GM19395 (cell line): ENCODE results near the gene PITPNM2.
"Not testable (repeated sequence)": the region's sequence is repeated elsewhere in the genome, so short reads cannot be mapped to it uniquely, and the experiment has no call there.

Source experiments
- ATAC-seq: cut with Tn5 transposase; IDR thresholded peaks from one replicate; pipeline ENCODE4 v1.9.1; 2021; ENCODE audit warnings: mild to moderate bottlenecking, moderate library complexity; ENCODE audit not compliant: unreplicated experiment

Gene PITPNM2

DNA sequence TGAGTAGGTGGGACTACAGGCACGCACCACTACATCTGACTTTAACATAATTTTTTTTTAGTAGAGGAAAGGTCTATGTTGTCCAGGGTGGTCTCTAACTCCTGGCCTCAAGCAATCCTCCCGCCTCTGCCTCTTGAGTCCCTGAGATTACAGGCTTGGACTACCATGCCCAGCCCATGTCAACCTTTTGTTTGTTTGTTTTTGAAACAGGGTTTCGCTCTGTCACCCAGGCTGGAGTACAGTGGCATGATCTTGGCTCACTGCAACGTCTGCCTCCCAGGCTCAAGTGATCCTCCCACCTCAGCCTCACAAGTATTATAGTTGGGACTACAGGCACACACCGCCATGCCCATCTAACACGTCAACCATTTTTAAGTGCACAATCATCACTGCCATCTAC is 29.2 kb downstream of the PITPNM2 start:
- no peak for ATAC-seq

DNA sequence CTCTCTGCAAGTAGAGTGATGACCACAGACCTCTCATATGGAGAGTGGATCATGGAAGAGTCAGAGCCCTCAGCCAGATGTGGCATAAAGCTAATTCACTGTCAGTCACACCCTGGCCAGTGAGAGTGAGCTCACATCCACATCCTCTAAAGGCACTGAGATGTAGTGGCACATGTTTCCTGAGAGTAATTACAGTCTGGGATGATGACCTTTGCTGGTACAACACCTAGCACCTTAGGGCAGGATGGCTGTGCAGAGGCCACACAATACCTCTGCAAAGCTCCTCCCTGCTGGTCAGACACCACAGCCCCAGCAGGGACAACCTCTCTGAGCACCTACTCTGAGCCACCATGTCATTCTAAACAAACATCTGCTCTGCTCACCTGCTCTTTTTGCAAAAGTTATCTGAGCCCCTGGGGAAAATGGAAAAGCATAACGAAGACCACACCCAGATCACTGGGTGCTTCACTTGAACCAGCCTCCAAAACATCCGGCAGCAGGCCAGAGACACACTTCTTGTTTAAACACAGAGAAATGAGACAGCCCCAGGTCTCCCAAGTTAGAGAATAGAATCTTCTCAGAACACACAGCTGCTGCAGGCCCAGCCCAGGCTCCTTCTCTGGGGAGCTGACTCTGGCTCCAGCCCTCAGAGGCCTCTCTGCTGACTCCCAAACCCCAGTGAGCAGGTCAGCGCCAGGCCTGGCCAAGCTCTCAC is 30.3 kb downstream of the PITPNM2 start:
- ATAC-seq, result peak; percentile 35

GRCh38 chr12:123119808-123120207 is 31.1 kb downstream of the PITPNM2 start:
- peak; percentile 86 for ATAC-seq

DNA sequence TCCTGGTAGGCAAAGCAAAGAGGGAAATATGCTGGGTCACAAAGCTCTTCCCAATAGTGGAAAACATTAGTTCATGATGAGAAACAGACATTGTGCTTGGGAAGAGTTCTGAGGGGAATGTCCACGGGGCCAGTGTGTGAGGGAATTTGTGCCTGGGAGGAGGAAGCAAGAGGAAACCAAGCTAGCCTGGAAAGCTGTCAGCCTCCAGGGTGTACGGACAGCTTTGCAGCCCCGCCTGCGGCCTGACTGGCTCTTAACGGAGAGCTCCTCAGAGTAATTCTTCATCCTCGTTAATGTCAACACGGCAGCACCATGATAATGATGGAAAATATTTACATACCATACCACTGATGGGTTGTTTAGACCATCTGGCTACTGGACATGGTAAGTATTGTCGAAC is 32.4 kb downstream of the PITPNM2 start:
- no peak for ATAC-seq

DNA sequence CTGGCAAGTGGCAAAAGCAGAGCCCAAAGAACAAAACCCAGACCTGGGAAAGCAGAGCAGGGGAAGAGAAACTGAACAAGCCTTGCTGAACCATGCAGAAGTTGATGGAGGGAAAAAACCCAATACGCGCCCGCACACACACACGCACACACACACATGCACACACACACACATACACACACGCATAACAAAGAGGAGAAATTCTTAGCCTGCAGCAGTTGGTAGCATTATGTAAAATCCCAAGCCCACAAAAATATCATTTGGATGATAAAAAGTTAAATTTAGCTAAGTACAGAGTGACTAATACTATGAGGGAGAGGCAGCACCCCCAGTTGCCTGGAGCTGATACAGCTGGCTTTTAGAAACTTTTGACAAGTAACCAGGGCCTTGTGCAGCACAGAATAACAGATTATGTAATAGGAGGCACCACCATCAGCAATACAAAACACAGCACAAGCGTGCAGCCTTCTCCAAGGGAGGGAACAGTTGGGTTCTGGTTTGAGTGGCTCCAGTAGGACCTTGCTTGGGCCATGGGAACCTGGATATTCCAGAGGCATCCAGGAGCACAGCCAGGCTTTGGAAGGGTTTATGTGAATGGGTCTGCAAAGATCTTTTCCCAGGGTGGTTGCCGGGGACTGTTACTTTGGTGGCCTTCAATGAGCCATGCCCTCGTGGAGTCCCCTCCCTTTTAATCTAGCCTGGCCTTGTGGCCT is 35.3 kb downstream of the PITPNM2 start:
- no peak for ATAC-seq

DNA sequence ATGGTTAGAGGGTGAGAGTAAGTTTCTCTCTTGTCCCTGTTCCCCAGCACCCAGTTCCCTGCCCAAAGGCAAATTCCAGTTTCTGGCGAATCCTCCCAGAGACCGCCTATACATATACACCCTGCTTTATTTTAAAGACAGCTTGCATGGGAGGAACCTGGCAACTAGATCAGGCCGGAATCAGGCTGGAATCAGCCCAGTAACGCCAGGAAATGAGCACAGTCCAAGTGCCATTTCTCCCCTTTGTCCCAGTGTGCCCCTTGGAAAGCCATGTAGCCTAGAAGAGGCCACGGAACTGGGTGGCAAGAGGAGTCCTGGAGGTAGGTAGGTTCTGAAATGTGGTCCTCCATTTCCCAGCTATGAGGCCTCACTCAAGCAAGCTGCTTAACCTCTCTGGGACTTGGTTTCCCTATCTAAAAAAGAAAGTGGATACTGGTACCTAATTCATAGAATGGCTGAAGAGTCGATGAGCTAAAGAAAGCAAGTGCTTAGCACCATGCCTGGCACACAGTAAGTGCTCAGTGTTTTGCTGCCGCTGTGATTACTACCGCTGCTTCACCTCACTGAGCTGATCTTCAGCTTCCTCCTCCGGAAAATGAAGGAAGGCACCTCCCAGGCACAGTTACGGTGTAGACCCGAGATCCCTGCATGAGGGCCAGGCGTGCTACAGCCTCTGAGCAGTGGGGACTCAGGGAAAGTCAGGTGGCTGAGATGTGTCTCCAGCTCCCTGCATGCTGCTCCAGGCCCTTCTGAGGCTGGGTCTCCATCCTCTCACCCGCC is 36.4 kb downstream of the PITPNM2 start:
- ATAC-seq, result no peak

- ATAC-seq, result no peak
Observed at GRCh38 chr12:123113026-123113425, 37.9 kb downstream of the PITPNM2 start.

DNA sequence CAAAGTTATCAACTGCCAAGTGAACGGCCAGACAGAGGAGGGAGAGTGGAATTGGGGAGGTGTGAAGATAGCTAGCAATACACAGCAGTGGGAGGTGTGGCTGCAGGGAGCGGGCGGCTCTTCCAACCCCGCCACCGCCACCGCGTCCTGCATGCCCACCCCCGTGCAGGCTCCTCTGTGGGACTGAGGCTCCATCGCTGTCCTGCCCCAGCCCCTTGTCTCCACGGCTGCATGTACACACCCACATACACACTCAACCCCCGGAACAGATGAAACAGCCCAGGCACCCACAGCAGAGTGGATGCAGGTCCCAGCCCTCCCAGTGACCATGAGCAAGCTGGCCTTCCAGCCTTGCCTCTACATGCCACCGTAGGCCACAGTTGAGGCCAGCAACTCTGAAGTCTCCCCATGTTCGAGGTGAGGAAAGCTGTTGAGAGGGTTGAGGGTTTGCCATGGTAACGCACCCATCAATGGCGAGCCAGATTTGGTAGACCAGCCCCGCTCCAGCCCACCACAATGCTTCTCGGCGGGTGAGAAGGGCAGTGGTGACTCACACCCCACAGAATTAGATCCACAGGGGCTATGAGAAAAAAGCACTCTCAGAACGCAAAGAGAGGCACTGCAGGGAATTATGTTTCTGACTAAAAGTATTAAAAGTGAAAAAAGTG is 39.3 kb downstream of the PITPNM2 start:
- no peak for ATAC-seq

GRCh38 chr12:123109319-123109772 is 41.5 kb downstream of the PITPNM2 start:
- no peak for ATAC-seq

GRCh38 chr12:123108682-123109066 is 42.2 kb downstream of the PITPNM2 start:
- no peak for ATAC-seq

- ATAC-seq, result no peak
Observed at GRCh38 chr12:123107926-123108681, 42.8 kb downstream of the PITPNM2 start.

DNA sequence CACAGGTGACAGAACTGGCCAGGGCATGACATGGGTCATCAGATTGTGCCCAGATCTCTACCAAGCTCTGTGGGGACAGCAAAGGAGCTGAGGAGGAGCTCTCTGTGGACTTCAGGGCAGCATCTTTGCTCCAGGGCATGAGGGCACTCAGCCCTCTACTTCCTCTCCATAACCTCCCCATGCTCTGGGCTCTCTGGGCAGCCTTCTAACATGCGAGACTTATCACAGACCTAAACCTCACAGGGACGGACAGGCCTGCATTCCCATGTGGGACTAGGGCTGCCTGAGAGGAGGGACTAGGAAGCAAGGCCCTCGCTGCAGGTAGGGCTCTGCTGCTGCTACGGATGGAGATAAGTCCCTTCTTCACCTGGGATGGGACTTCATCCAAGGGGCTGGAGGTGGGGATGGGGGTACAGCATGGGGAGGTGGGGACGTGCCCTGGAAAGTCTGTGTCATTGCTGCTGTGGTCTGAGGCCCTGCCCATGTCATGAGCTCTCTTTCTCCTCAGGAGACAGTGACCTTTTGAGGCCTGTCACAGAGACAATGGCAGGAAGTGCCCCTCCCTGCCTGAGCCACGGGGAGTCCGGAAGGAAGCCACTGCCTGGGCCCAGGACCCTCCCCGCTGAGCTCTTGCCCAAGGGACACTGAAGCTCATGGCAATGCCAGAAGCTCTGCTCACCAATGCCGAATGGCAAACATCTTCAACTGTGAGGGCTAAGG is 44.1 kb downstream of the PITPNM2 start:
- ATAC-seq, result no peak

DNA sequence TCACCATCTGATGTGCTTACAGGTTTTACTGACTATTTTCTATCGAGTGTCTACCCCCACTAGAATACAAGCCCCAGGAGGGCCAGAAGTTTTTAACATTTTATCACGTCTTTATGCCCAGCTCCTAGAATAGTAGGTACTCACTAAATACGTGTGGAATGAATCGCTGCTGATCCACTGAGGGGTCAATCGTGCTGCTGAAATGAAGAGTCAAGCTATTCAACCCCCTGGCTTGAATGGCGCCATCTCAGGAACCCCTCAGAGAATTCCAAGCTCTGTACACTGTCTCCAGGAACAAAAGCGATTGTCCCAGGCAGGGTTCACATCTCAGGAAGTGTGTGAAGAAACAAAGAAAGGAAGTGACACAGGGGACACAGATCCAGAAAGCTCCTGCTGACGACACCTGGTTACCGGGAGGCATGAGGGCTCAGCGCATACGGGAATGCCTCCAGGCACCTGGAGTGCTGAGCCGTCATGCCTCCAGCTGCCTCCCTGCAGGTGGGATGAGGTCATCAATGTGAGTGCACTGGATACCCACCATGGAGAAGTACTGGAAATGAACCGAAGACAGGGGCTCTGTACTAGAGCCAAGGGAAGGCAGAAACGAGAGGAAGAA is 45.6 kb downstream of the PITPNM2 start:
- no peak for ATAC-seq

DNA sequence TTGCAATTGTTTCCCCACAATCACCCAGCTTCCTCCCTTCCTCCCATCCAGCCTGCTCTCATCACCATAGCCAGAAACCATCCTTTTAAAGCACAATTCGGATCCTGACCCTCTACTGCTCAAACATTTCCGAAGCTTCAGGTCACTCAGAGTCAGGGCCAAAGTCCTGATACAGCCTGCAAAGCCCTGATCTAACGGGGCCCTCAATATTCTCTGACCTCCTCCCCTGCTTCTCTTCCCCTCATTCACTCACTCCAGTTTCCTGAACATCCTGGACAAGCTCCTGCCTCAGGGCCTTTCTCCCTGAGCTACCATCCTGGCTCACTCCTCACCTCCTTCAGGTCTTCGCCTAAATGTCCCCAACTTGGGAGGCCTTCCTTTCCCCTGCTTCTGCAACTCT is 46.1 kb downstream of the PITPNM2 start:
- ATAC-seq, result no peak

- ATAC-seq, result not testable (repeated sequence)
Observed at GRCh38 chr12:123104094-123104493, 46.8 kb downstream of the PITPNM2 start.

DNA sequence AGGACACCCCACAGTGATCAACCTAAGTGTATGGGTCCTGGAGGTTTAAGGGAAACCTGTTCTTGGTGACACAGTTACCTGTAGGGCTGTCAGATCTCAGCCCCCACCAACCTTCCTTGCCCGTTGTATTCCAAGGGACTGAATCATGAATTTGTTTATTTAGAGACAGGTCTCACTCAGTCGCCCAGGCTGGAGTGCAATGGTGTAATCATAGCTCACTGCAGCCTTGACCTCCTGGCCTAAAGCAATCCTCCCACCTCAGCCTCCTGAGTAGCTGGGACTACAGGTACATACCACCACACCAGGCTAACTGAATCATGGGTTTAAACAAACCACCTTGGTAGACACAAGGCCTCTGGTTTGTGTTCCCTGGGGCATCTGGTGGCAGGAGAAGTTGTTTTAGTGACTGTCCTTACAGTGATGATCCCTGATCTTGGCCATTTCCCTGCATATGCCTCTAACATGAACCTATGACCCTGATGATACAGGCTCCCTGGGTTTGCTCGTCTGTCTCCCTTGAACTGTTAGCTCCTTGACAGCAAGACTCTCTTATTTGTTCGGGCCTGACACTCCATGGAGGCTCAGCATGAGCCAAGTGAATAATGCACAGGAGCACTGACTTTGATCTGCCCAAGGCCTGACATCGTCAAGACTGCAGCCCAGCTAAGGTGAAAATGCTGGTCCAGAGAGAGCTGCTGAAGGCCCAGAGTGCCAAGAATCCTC is 47.9 kb downstream of the PITPNM2 start:
- no peak for ATAC-seq

- no peak for ATAC-seq
Observed at GRCh38 chr12:123102366-123102765, 48.5 kb downstream of the PITPNM2 start.

- ATAC-seq, result no peak
Observed at GRCh38 chr12:123101526-123101925, 49.4 kb downstream of the PITPNM2 start.
